GM21360 (cell line): ENCODE data around the gene ZNRF3.

ENCODE experiments used
- ATAC-seq: cut with Tn5 transposase; IDR thresholded peaks from one replicate; pipeline ENCODE4 v1.9.1; 2021; ENCODE audit warnings: mild to moderate bottlenecking, moderate library complexity; ENCODE audit not compliant: unreplicated experiment

The ZNRF3 gene

GRCh38 chr22:28950617-28951411, 67.4 kb downstream of the ZNRF3 start:
- no peak for ATAC-seq

GRCh38 chr22:28951530-28951929, 68.2 kb downstream of the ZNRF3 start:
- ATAC-seq: no peak

GRCh38 chr22:28951969-28952521, 68.7 kb downstream of the ZNRF3 start:
- ATAC-seq: no peak

- no peak for ATAC-seq
Measured at GRCh38 chr22:28952857-28953256, 69.5 kb downstream of the ZNRF3 start.

GRCh38 chr22:28953403-28953802, 70.0 kb downstream of the ZNRF3 start:
- no peak for ATAC-seq

- ATAC-seq: no peak
Measured at GRCh38 chr22:28953976-28954880, 70.9 kb downstream of the ZNRF3 start.

- ATAC-seq: no peak
Measured at GRCh38 chr22:28955817-28956216, 72.4 kb downstream of the ZNRF3 start.

- no peak for ATAC-seq
Measured at GRCh38 chr22:28956506-28956905, 73.1 kb downstream of the ZNRF3 start.

GRCh38 chr22:28958611-28959010, 75.2 kb downstream of the ZNRF3 start:
- no peak for ATAC-seq

- ATAC-seq: no peak
Measured at GRCh38 chr22:28962042-28962554, 78.7 kb downstream of the ZNRF3 start.

- no peak for ATAC-seq
Measured at GRCh38 chr22:28963362-28963761, 80.0 kb downstream of the ZNRF3 start.

GRCh38 chr22:28967163-28967665, 83.8 kb downstream of the ZNRF3 start:
- no peak for ATAC-seq

- no peak for ATAC-seq
Measured at GRCh38 chr22:28967969-28968368, 84.6 kb downstream of the ZNRF3 start.

- ATAC-seq: no peak
Measured at GRCh38 chr22:28969401-28970168, 86.2 kb downstream of the ZNRF3 start.

- no peak for ATAC-seq
Measured at GRCh38 chr22:28973352-28973751, 90.0 kb downstream of the ZNRF3 start.

- no peak for ATAC-seq
Measured at GRCh38 chr22:28977060-28977459, 93.7 kb downstream of the ZNRF3 start.

- ATAC-seq: no peak
Measured at GRCh38 chr22:28977481-28977971, 94.2 kb downstream of the ZNRF3 start.

GRCh38 chr22:28978158-28978557, 94.8 kb downstream of the ZNRF3 start:
- ATAC-seq: no peak

- ATAC-seq: no peak
Measured at GRCh38 chr22:28978863-28979796, 95.8 kb downstream of the ZNRF3 start.
